ENCODE data around the gene CLEC16A.

The CLEC16A gene

GRCh38 chr16:11104168-11105037 lies 160.0 kb downstream of the CLEC16A start:
- no CpG with 5 or more reads among the region's 4 CpGs for WGBS (ENCODE audit: extremely low coverage, insufficient coverage, low lambda C conversion rate)
- peak overlapping the region; percentile 74 for H3K27ac ChIP-seq (ENCODE audit: low read depth, low read length)

GRCh38 chr16:11105038-11105903 lies 160.9 kb downstream of the CLEC16A start:
- H3K4me2 ChIP-seq (ENCODE audit: low read length) = no peak overlapping the region
- H4K8ac ChIP-seq (ENCODE audit: low read depth, low read length) = no peak overlapping the region
- H3K79me1 ChIP-seq (ENCODE audit: low read length) = no peaks in the 10 kb centered on the region
- H3K27ac ChIP-seq (ENCODE audit: low read depth, low read length) = peak overlapping the region; percentile 34
- H3K79me2 ChIP-seq (ENCODE audit: control insufficient read depth, insufficient read depth, low read length) = no peaks in the 10 kb centered on the region
- H3K18ac ChIP-seq (ENCODE audit: low read length) = peak overlapping the region; percentile 20
- no peak overlapping the region for H2BK15ac ChIP-seq (replicated peaks; ENCODE audit: low read depth)
- DNase-seq = peak; percentile 98
- peak overlapping the region; percentile 89 for H3K4ac ChIP-seq (ENCODE audit: low read depth, low read length)
- H3K36me3 ChIP-seq (ENCODE audit: control insufficient read depth, insufficient read depth, low read length) = no peaks in the 10 kb centered on the region
- H3K4me3 ChIP-seq (ENCODE audit: low read length) = no peak overlapping the region
- peaks cover 29% of the 10 kb centered on the region for H3K4me1 ChIP-seq (ENCODE audit: control insufficient read depth, low read depth, low read length)
- peak overlapping the region; percentile 33 for H3K9ac ChIP-seq (ENCODE audit: low read length)
- H3K56ac ChIP-seq (ENCODE audit: low read length) = peak overlapping the region; percentile 80
- peak overlapping the region; percentile 16 for H2BK120ac ChIP-seq (ENCODE audit: low read depth, low read length)
- H3K27me3 ChIP-seq (ENCODE audit: insufficient read depth, low read length, poor library complexity) = no peaks in the 10 kb centered on the region
- H2BK5ac ChIP-seq (ENCODE audit: low read length) = peak overlapping the region; percentile 67
- no CpG with 5 or more reads among the region's 7 CpGs for WGBS (ENCODE audit: extremely low coverage, insufficient coverage, low lambda C conversion rate)
- peak overlapping the region; percentile 56 for H4K5ac ChIP-seq (ENCODE audit: low read length)
- peak overlapping the region; percentile 7 for H2AK5ac ChIP-seq (ENCODE audit: low read length)
- no peak overlapping the region for H3K23ac ChIP-seq (ENCODE audit: low read length)

More at GRCh38 chr16:11104168-11105037, 160.0 kb downstream of the CLEC16A start:
- Histone ChIP-seq H3K56ac (ENCODE audit: low read length) (peak overlapping the region; percentile 74), H2BK5ac (ENCODE audit: low read length) (peak overlapping the region; percentile 84), H3K4me3 (ENCODE audit: low read length) (no peak overlapping the region), H2BK15ac (replicated peaks; ENCODE audit: low read depth) (no peak overlapping the region), H2AK5ac (ENCODE audit: low read length) (peak overlapping the region; percentile 34), H3K79me1 (ENCODE audit: low read length) (no peaks in the 10 kb centered on the region), H4K5ac (ENCODE audit: low read length) (peak overlapping the region; percentile 3), H3K4me1 (ENCODE audit: control insufficient read depth, low read depth, low read length) (peaks cover 33% of the 10 kb centered on the region), H3K18ac (ENCODE audit: low read length) (peak overlapping the region; percentile 33), H3K79me2 (ENCODE audit: control insufficient read depth, insufficient read depth, low read length) (no peaks in the 10 kb centered on the region), H2BK120ac (ENCODE audit: low read depth, low read length) (peak overlapping the region; percentile 49), H3K4ac (ENCODE audit: low read depth, low read length) (peak overlapping the region; percentile 82), H3K27me3 (ENCODE audit: insufficient read depth, low read length, poor library complexity) (no peaks in the 10 kb centered on the region), H4K8ac (ENCODE audit: low read depth, low read length) (no peak overlapping the region), H3K9ac (ENCODE audit: low read length) (peak overlapping the region; percentile 4), H3K23ac (ENCODE audit: low read length) (no peak overlapping the region), H3K4me2 (ENCODE audit: low read length) (no peak overlapping the region), H3K36me3 (ENCODE audit: control insufficient read depth, insufficient read depth, low read length) (no peaks in the 10 kb centered on the region)
- no peak for DNase-seq

- H2BK120ac ChIP-seq (ENCODE audit: low read depth, low read length) = peak overlapping the region; percentile 35
- H3K4me3 ChIP-seq (ENCODE audit: low read length) = no peak overlapping the region
- no peak overlapping the region for H3K9ac ChIP-seq (ENCODE audit: low read length)
- H2BK15ac ChIP-seq (replicated peaks; ENCODE audit: low read depth) = peak overlapping the region; percentile 27
- no CpG with 5 or more reads among the region's 6 CpGs for WGBS (ENCODE audit: extremely low coverage, insufficient coverage, low lambda C conversion rate)
- H3K56ac ChIP-seq (ENCODE audit: low read length) = peak overlapping the region; percentile 63
- H3K23ac ChIP-seq (ENCODE audit: low read length) = no peak overlapping the region
- no peak overlapping the region for H3K4me2 ChIP-seq (ENCODE audit: low read length)
- H3K79me2 ChIP-seq (ENCODE audit: control insufficient read depth, insufficient read depth, low read length) = no peaks in the 10 kb centered on the region
- H4K8ac ChIP-seq (ENCODE audit: low read depth, low read length) = peak overlapping the region; percentile 41
- H2BK5ac ChIP-seq (ENCODE audit: low read length) = peak overlapping the region; percentile 68
- H2AK5ac ChIP-seq (ENCODE audit: low read length) = peak overlapping the region; percentile 73
- no peaks in the 10 kb centered on the region for H3K79me1 ChIP-seq (ENCODE audit: low read length)
- H3K4ac ChIP-seq (ENCODE audit: low read depth, low read length) = peak overlapping the region; percentile 93
- H3K18ac ChIP-seq (ENCODE audit: low read length) = peak overlapping the region; percentile 29
- no peak for DNase-seq
- H3K4me1 ChIP-seq (ENCODE audit: control insufficient read depth, low read depth, low read length) = peaks cover 24% of the 10 kb centered on the region
- H3K27ac ChIP-seq (ENCODE audit: low read depth, low read length) = no peak overlapping the region
- no peak overlapping the region for H4K5ac ChIP-seq (ENCODE audit: low read length)
- H3K36me3 ChIP-seq (ENCODE audit: control insufficient read depth, insufficient read depth, low read length) = no peaks in the 10 kb centered on the region
- H3K27me3 ChIP-seq (ENCODE audit: insufficient read depth, low read length, poor library complexity) = no peaks in the 10 kb centered on the region
Observed at GRCh38 chr16:11106726-11107125, 162.4 kb downstream of the CLEC16A start.

- peak overlapping the region; percentile 81 for H3K4ac ChIP-seq (ENCODE audit: low read depth, low read length)
- no peak overlapping the region for H2BK15ac ChIP-seq (replicated peaks; ENCODE audit: low read depth)
- no CpG with 5 or more reads among the region's 8 CpGs for WGBS (ENCODE audit: extremely low coverage, insufficient coverage, low lambda C conversion rate)
- peak overlapping the region; percentile 98 for H2AK5ac ChIP-seq (ENCODE audit: low read length)
- H3K36me3 ChIP-seq (ENCODE audit: control insufficient read depth, insufficient read depth, low read length) = no peaks in the 10 kb centered on the region
- H4K8ac ChIP-seq (ENCODE audit: low read depth, low read length) = no peak overlapping the region
- no peaks in the 10 kb centered on the region for H3K79me2 ChIP-seq (ENCODE audit: control insufficient read depth, insufficient read depth, low read length)
- peak overlapping the region; percentile 67 for H3K23ac ChIP-seq (ENCODE audit: low read length)
- H3K56ac ChIP-seq (ENCODE audit: low read length) = peak overlapping the region; percentile 56
- H3K27ac ChIP-seq (ENCODE audit: low read depth, low read length) = no peak overlapping the region
- H3K4me3 ChIP-seq (ENCODE audit: low read length) = no peak overlapping the region
- peaks cover 21% of the 10 kb centered on the region for H3K4me1 ChIP-seq (ENCODE audit: control insufficient read depth, low read depth, low read length)
- peak overlapping the region; percentile 2 for H3K18ac ChIP-seq (ENCODE audit: low read length)
- DNase-seq = peak; percentile 77
- H4K5ac ChIP-seq (ENCODE audit: low read length) = no peak overlapping the region
- no peaks in the 10 kb centered on the region for H3K27me3 ChIP-seq (ENCODE audit: insufficient read depth, low read length, poor library complexity)
- H3K9ac ChIP-seq (ENCODE audit: low read length) = no peak overlapping the region
- H2BK5ac ChIP-seq (ENCODE audit: low read length) = peak overlapping the region; percentile 75
- no peak overlapping the region for H2BK120ac ChIP-seq (ENCODE audit: low read depth, low read length)
- H3K79me1 ChIP-seq (ENCODE audit: low read length) = no peaks in the 10 kb centered on the region
- no peak overlapping the region for H3K4me2 ChIP-seq (ENCODE audit: low read length)
Observed at GRCh38 chr16:11107780-11108465, 163.6 kb downstream of the CLEC16A start.

GRCh38 chr16:11108466-11108805 lies 164.1 kb downstream of the CLEC16A start:
- no peak overlapping the region for H3K9ac ChIP-seq (ENCODE audit: low read length)
- no peak overlapping the region for H3K27ac ChIP-seq (ENCODE audit: low read depth, low read length)
- peak overlapping the region; percentile 56 for H3K56ac ChIP-seq (ENCODE audit: low read length)

More at GRCh38 chr16:11108466-11108805, 164.1 kb downstream of the CLEC16A start:
- Histone ChIP-seq H3K18ac (ENCODE audit: low read length) (no peak overlapping the region), H3K4me1 (ENCODE audit: control insufficient read depth, low read depth, low read length) (peaks cover 21% of the 10 kb centered on the region), H2BK15ac (replicated peaks; ENCODE audit: low read depth) (no peak overlapping the region), H3K27me3 (ENCODE audit: insufficient read depth, low read length, poor library complexity) (no peaks in the 10 kb centered on the region), H4K8ac (ENCODE audit: low read depth, low read length) (no peak overlapping the region), H3K36me3 (ENCODE audit: control insufficient read depth, insufficient read depth, low read length) (no peaks in the 10 kb centered on the region), H3K4me3 (ENCODE audit: low read length) (no peak overlapping the region), H2AK5ac (ENCODE audit: low read length) (peak overlapping the region; percentile 65), H3K23ac (ENCODE audit: low read length) (no peak overlapping the region), H3K79me2 (ENCODE audit: control insufficient read depth, insufficient read depth, low read length) (no peaks in the 10 kb centered on the region), H3K4me2 (ENCODE audit: low read length) (no peak overlapping the region), H2BK5ac (ENCODE audit: low read length) (peak overlapping the region; percentile 37), H3K4ac (ENCODE audit: low read depth, low read length) (peak overlapping the region; percentile 39), H2BK120ac (ENCODE audit: low read depth, low read length) (no peak overlapping the region), H3K79me1 (ENCODE audit: low read length) (no peaks in the 10 kb centered on the region), H4K5ac (ENCODE audit: low read length) (no peak overlapping the region)
- no peak for DNase-seq
